Endothelial cell of umbilical vein (primary cell): ENCODE measurements around the gene NAGLU. TPM values are rescaled to one million over a fixed set of nuclear protein-coding genes. Genes with fewer than 3 reads are reported as not detected.

Experiments used
- BruUV-seq: library from RNA; stranded (reverse); fragments of 400-500 nt; replicated peaks from 2 replicates; lab custom pipeline; 2021; lab: Mats Ljungman, UMichigan
- CTCF ChIA-PET: fragments of 300-600, 350-600 bp; sonication (Branson Sonifier 250); formaldehyde crosslinking; loops from one replicate; lab custom pipeline; 2021; ENCODE audit warnings: antibody characterized with exemption, inconsistent platforms; lab: Charles Lee
- POLR2A ChIA-PET: fragments of 300-600, 350-600 bp; sonication (Branson Sonifier 250); formaldehyde crosslinking; loops from one replicate; lab custom pipeline; 2021; ENCODE audit warnings: antibody characterized with exemption, inconsistent platforms; lab: Charles Lee
- DNase-seq: peaks from one replicate; pipeline ENCODE4 v3.0.0-alpha.2; 2011; ENCODE audit warnings: low read depth, low spot score
- FAIRE-seq: peaks from 2 replicates; lab custom pipeline; 2011; peaks lifted over from hg19 to GRCh38; lab: Jason Lieb, UNC
- H2AFZ ChIP-seq: 2 replicates; pipeline ENCODE4 v1.6.0; 2012; ENCODE audit warnings: low read depth, low read length, control low read depth, inconsistent platforms
- H3K27ac ChIP-seq: 2 replicates; pipeline ENCODE4 v1.5.1; 2011; ENCODE audit warnings: low read depth, mild to moderate bottlenecking, control low read depth, low read length, moderate library complexity; ENCODE audit not compliant: insufficient read depth
- H3K27me3 ChIP-seq, 2 experiments: 2 replicates each; pipeline versions ENCODE4 v1.6.0 to v1.6.1; 2011; ENCODE audit warnings: low read length in 2 of 2, mixed read lengths in 1 of 2; ENCODE audit not compliant: control insufficient read depth in 2 of 2, insufficient read depth in 2 of 2
- H3K36me3 ChIP-seq, 2 experiments: 2 replicates in 1 of 2; 3 replicates in 1 of 2; pipeline ENCODE4 v1.5.1; 2011; ENCODE audit warnings: low read length in 2 of 2, mild to moderate bottlenecking in 1 of 2, moderate library complexity in 1 of 2; ENCODE audit not compliant: control insufficient read depth in 2 of 2, insufficient read depth in 2 of 2; ENCODE audit errors: extremely low read depth in 1 of 2
- H3K4me1 ChIP-seq: 3 replicates; pipeline ENCODE4 v1.5.1; 2011; ENCODE audit warnings: mild to moderate bottlenecking, low read length; ENCODE audit not compliant: control insufficient read depth, insufficient read depth; ENCODE audit errors: extremely low read depth
- H3K4me2 ChIP-seq: 2 replicates; pipeline ENCODE4 v1.6.1; 2011; ENCODE audit warnings: low read length, control low read depth, mixed read lengths; ENCODE audit not compliant: insufficient read depth
- H3K4me3 ChIP-seq, 3 experiments: fragments of 200-600 bp in 1 of 3; sonication (generic), shearing (Covaris generic) in 1 of 3; replicated peaks in 1 of 3; 2 replicates each; pipeline ENCODE4 v1.5.1; 2011 to 2016; ENCODE audit warnings: control low read depth in 3 of 3, low read length in 3 of 3, mild to moderate bottlenecking in 2 of 3, inconsistent platforms in 1 of 3, low read depth in 1 of 3, moderate library complexity in 1 of 3; ENCODE audit not compliant: insufficient read depth in 1 of 3
- H3K79me2 ChIP-seq: 2 replicates; pipeline ENCODE4 v1.6.0; 2012; ENCODE audit warnings: low read length, inconsistent platforms; ENCODE audit not compliant: control insufficient read depth, insufficient read depth
- H3K9ac ChIP-seq: replicated peaks from 2 replicates; pipeline ENCODE3; 2011; ENCODE audit warnings: low read length, control low read depth; ENCODE audit not compliant: insufficient read depth; ENCODE audit errors: extremely low read depth
- H3K9me1 ChIP-seq: replicated peaks from 3 replicates; pipeline ENCODE4 v1.6.0; 2011; ENCODE audit warnings: mild to moderate bottlenecking, low read length; ENCODE audit not compliant: control insufficient read depth, insufficient read depth; ENCODE audit errors: extremely low read depth
- H3K9me3 ChIP-seq: replicated peaks from 2 replicates; pipeline ENCODE4 v1.5.1; 2012; ENCODE audit warnings: low read length, inconsistent platforms; ENCODE audit not compliant: control insufficient read depth, insufficient read depth
- H4K20me1 ChIP-seq: replicated peaks from 2 replicates; pipeline ENCODE3; 2011; ENCODE audit warnings: mild to moderate bottlenecking, low read length; ENCODE audit not compliant: control insufficient read depth, insufficient read depth; ENCODE audit errors: extremely low read depth
- EZH2 ChIP-seq: IDR thresholded peaks from 2 replicates; pipeline ENCODE4 v1.6.1; 2012; ENCODE audit warnings: borderline replicate concordance, low read depth, mild to moderate bottlenecking, moderate library complexity, low read length, inconsistent platforms; ENCODE audit not compliant: severe bottlenecking
- FOS ChIP-seq: IDR thresholded peaks from 2 replicates; pipeline ENCODE4 v1.6.1; 2011; ENCODE audit warnings: mild to moderate bottlenecking, low read length, moderate library complexity, borderline replicate concordance; ENCODE audit not compliant: insufficient read depth
- GATA2 ChIP-seq: IDR thresholded peaks from 2 replicates; pipeline ENCODE4 v1.7.0; 2011; ENCODE audit warnings: low read depth, mild to moderate bottlenecking, moderate library complexity, mixed read lengths, low read length; ENCODE audit not compliant: insufficient read length, insufficient read depth
- JUN ChIP-seq: IDR thresholded peaks from 2 replicates; pipeline ENCODE4 v1.6.1; 2011; ENCODE audit warnings: borderline replicate concordance, low read depth; ENCODE audit not compliant: insufficient read length, insufficient read depth
- MAX ChIP-seq: IDR thresholded peaks from 2 replicates; pipeline ENCODE4 v1.6.1; 2011; ENCODE audit not compliant: insufficient read depth, insufficient read length
- MYC ChIP-seq: IDR thresholded peaks from one replicate; pipeline ENCODE4 v1.6.1; 2011; ENCODE audit warnings: mild to moderate bottlenecking, low read depth, low read length
- POLR2A ChIP-seq: IDR thresholded peaks from 2 replicates; pipeline ENCODE4 v1.6.1; 2012; ENCODE audit warnings: low read depth, mild to moderate bottlenecking, control low read depth, low read length
- POLR2AphosphoS5 ChIP-seq: IDR thresholded peaks from 2 replicates; pipeline ENCODE4 v1.6.1; 2012; ENCODE audit warnings: low read depth, mild to moderate bottlenecking, control low read depth, low read length, moderate library complexity; ENCODE audit not compliant: insufficient read depth
- dilution Hi-C: fragments of 300-500 bp; cut with MboI; formaldehyde crosslinking; loops from one replicate; pipeline ENCODE4 v1.15.0; 2019; ENCODE audit warnings: low sequenced_read_pairs; ENCODE audit not compliant: extremely low pct_ligation_motif_present
- intact Hi-C: fragments of 100-400 bp; cut with micrococcal nuclease; formaldehyde crosslinking; loops from one replicate; pipeline ENCODE4 v1.10.0; 2022
- polyA plus RNA-seq, 4 experiments: library from polyadenylated mRNA; depleted of rRNA in 3 of 4; stranded (reverse) in 3 of 4; unstranded in 1 of 4; fragments of >200 nt; gene quantifications; 2 replicates each; pipeline versions ENCODE4 v1.2.1 to v1.2.3, GENCODE V29; 2011 to 2012; ENCODE audit warnings: missing spikeins in 1 of 4
- total RNA-seq: library from RNA; stranded (reverse); gene quantifications from 2 replicates; pipeline ENCODE4 v1.2.3, GENCODE V29; 2021
- TF ChIP-seq, protein P1 (sequence below), 2 donors: IDR thresholded peaks; 1 replicate in 1 of 2; 2 replicates in 1 of 2; pipeline ENCODE4 v1.5.1; 2011; ENCODE audit warnings: low read length in 2 of 2, mild to moderate bottlenecking in 2 of 2, moderate library complexity in 2 of 2, control low read depth in 1 of 2, inconsistent platforms in 1 of 2, low read depth in 1 of 2; ENCODE audit not compliant: insufficient read depth in 1 of 2; ENCODE audit errors: extremely low read depth in 1 of 2

Gene NAGLU
- total and polyA plus RNA-seq, 2 donors (not counting 3 experiments of a cell fraction or from before 2014, with no cell fraction given), result 50.2 to 54.2 TPM

GRCh38 chr17:42554250-42555121 is 18.4 kb downstream of the NAGLU start:
- DNase-seq (peak; percentile 89), FAIRE-seq (peak; percentile 98)
- H3K4me2 ChIP-seq, result peak overlapping the region; percentile 94
- no peaks in the 10 kb centered on the region for H3K9me3 ChIP-seq
- no peaks in the 10 kb centered on the region for H3K9me1 ChIP-seq
- dilution Hi-C loops, result no loop called here
- POLR2A ChIA-PET, result no interaction called here
- intact Hi-C loops, result loop anchor here (2.0 kb wide), 1 partner anchor 18 kb away; the partner anchor contains the start of gene NAGLU
- peaks cover 17% of the 10 kb centered on the region for H3K79me2 ChIP-seq
- H2AFZ ChIP-seq, result peak overlapping the region; percentile 40
- TF ChIP-seq POLR2AphosphoS5 (peak; percentile 90), EZH2 (no peak), POLR2A (peak; percentile 86)
- peaks cover 14% of the 10 kb centered on the region for H3K4me1 ChIP-seq
- H4K20me1 ChIP-seq, result no peaks in the 10 kb centered on the region
- H3K9ac ChIP-seq, result peak overlapping the region; percentile 92
- no peaks in the 10 kb centered on the region for H3K27me3 ChIP-seq
- CTCF ChIA-PET, result interaction anchor here (1.0 to 1.7 kb wide), 6 partner anchors 18 to 332 kb away, joined by 3 to 11 read pairs (median 4); partner anchors contain the start of genes NAGLU and PSMC3IP
- H3K4me3 ChIP-seq, result peak overlapping the region; percentile 51 to 65 (median 52)
- H3K36me3 ChIP-seq, result no peaks in the 10 kb centered on the region
- BruUV-seq, result TSS peak; percentile 43
- H3K27ac ChIP-seq, result peak overlapping the region; percentile 77

DNA sequence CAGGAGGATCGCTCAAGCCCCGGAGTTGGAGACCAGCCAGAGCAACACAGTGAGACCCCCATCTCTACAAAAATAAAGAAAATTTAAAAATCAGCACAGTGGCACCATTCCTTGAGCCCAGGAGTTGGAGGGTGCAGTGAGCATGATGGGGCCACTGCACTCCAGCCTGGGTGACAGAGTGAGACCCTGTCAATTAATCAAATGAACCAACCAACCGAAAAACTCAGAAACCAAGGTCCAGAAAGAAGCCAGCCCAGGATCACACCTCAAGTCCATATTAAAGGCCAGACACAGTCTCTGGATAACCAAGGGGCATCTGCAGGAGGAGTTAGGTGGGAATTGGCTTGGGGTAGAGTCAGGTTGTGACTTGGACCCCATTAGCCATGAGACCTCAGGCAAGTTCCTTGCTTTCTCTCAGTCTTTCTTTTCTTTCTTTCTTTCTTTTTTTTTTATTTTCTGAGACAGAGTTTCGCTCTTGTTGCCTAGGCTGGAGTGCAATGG is 19.1 kb downstream of the NAGLU start:
- CTCF ChIA-PET, result interaction anchor here (1.2 to 1.6 kb wide), 3 partner anchors 35 to 236 kb away, joined by 3 to 4 read pairs (median 3); no protein-coding TSS in a partner anchor
- H3K36me3 ChIP-seq, result no peaks in the 10 kb centered on the region
- H3K27me3 ChIP-seq, result no peaks in the 10 kb centered on the region
- no peak for FAIRE-seq
- peak overlapping the region; percentile 40 for H2AFZ ChIP-seq
- no peaks in the 10 kb centered on the region for H3K9me3 ChIP-seq
- peaks cover 14% of the 10 kb centered on the region for H3K4me1 ChIP-seq
- peaks cover 17% of the 10 kb centered on the region for H3K79me2 ChIP-seq
- peak overlapping the region; percentile 94 for H3K4me2 ChIP-seq
- H3K27ac ChIP-seq, result peak overlapping the region; percentile 77
- H4K20me1 ChIP-seq, result no peaks in the 10 kb centered on the region
- dilution Hi-C loops, result no loop called here
- BruUV-seq, result TSS peak; percentile 91
- POLR2A ChIA-PET, result no interaction called here
- TF ChIP-seq GATA2 (no peak), EZH2 (no peak), POLR2A (no peak), POLR2AphosphoS5 (no peak), JUN (no peak), MAX (no peak), MYC (no peak), FOS (no peak)
- TF ChIP-seq, protein P1, sequence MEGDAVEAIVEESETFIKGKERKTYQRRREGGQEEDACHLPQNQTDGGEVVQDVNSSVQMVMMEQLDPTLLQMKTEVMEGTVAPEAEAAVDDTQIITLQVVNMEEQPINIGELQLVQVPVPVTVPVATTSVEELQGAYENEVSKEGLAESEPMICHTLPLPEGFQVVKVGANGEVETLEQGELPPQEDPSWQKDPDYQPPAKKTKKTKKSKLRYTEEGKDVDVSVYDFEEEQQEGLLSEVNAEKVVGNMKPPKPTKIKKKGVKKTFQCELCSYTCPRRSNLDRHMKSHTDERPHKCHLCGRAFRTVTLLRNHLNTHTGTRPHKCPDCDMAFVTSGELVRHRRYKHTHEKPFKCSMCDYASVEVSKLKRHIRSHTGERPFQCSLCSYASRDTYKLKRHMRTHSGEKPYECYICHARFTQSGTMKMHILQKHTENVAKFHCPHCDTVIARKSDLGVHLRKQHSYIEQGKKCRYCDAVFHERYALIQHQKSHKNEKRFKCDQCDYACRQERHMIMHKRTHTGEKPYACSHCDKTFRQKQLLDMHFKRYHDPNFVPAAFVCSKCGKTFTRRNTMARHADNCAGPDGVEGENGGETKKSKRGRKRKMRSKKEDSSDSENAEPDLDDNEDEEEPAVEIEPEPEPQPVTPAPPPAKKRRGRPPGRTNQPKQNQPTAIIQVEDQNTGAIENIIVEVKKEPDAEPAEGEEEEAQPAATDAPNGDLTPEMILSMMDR (IDR thresholded peaks at IDR 0.05; ENCODE audit: extremely low read depth in 1 of 2, insufficient read depth in 1 of 2, low read depth in 1 of 2, low read length in 2 of 2), result no peak
- no peak for DNase-seq
- H3K9ac ChIP-seq, result peak overlapping the region; percentile 92
- intact Hi-C loops, result loop anchor here (2.0 kb wide), 1 partner anchor 18 kb away; the partner anchor contains the start of gene NAGLU
- H3K4me3 ChIP-seq, result peak overlapping the region; percentile 51 to 65 (median 52)
- H3K9me1 ChIP-seq, result no peaks in the 10 kb centered on the region
